ENCODE data around the gene PTPRG. TPM values are rescaled to one million over a fixed set of nuclear protein-coding genes. Genes with fewer than 3 reads are reported as not detected.

The PTPRG gene
- 128 and 167 TPM in 2 replicates for total RNA-seq

DNA sequence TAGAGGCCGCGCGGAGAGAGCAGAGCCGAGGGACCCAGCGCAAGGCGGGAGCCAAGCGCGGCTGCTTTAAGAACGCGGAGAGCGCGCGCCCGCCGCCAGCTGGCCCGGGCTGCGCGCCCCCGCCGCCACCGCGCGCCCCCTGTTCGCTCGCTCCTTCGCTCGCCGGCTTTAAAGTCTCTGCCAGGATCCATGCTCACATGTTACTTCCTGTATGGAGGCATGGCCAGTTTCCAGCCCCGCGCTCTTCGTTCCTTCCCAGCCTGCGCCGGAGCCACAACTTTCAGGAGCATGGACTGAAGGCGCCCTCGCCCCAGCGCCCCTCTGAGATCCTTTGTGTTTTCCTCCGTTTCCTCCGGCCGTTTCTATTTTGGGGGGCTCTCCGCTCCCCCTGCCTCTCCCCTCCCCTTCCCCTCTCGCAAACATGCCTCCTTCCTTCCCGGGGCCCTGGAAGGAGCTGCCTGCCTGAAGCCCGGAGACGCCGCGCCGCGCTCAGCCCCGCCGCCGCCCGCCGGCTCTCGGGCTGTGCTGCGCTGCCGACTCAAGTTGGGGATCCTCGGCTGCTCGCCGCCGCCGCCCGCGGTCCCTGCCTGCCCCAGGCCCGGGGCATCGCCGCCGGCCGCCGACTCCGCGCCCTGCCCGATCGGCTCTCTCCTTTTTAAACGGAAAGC lies at the start of gene PTPRG:
Gene PTPRG, plus strand, starts transcription at position 198 of the 668 bp plus-strand sequence. CDS start 717 bp downstream, outside the sequence.

Small RNA genes within 50 kb of the gene (small RNA-seq; reads per million reads assigned to genes)
- gene RF00019 (not detected), gene RNU2-10P (not detected)

Measured in hair follicle dermal papilla cell (primary cell).